ENCODE measurements around the gene ELOB. TPM values are rescaled to one million over a fixed set of nuclear protein-coding genes. Genes with fewer than 3 reads are reported as not detected.

Gene ELOB
- total and polyA plus RNA-seq, 2 of the 8 experiments (the other 6 are each of a cell fraction or from before 2014, with no cell fraction given) = 237 to 1,357 TPM

DNA sequence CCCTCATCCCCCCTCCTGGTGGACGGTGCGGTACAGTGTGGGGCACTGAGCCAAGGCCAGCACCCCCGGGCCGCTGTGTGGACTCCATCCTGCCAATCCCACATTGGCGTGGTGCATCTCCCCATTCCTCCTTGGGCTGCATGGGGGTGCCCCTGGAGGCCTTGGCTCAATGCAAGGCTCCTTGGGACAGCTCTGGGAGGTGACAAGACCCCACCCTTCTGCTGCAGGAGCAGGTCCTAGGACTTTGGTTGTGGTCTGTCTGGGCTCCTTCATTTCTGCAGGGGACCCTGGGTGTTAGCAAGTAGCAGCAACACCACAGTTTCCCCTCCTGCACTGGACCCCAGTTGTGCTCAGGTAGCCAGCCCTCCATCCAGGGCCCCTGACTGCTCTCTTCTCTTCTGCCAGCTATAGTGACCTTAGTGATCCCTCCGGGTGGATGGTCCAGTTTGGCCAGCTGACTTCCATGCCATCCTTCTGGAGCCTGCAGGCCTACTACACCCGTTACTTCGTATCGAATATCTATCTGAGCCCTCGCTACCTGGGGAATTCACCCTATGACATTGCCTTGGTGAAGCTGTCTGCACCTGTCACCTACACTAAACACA lies 41.3 kb upstream of the ELOB start:
- DNase-seq (ENCODE audit: low read depth in 1 of 2, low spot score in 2 of 2) (no peak), FAIRE-seq (no peak)
- H3K79me1 ChIP-seq (ENCODE audit: low read depth, low read length) = no peaks in the 10 kb centered on the region
- H2AK5ac ChIP-seq (ENCODE audit: low read depth, low read length) = no peak overlapping the region
- no peak overlapping the region for H3K18ac ChIP-seq (ENCODE audit: extremely low read depth, low read length)
- ChIA-PET CTCF (ENCODE audit: partially characterized antibody) (interaction anchor here (1.4 kb wide), 1 partner anchor 52 kb away, joined by 4 read pairs; no protein-coding TSS in a partner anchor), POLR2A (ENCODE audit: partially characterized antibody) (no interaction called here)
- peaks cover 0 to 4% (median 0%) of the 10 kb centered on the region in 4 experiments; a peak in 1 of 7 replicates for H3K4me1 ChIP-seq (replicated peaks in 1 of 4; ENCODE audit: control insufficient read depth in 3 of 4, insufficient read depth in 4 of 4, low read length in 3 of 4)
- TF ChIP-seq CEBPB (IDR thresholded peaks at IDR 0.05; ENCODE audit: low read depth, low read length) (no peak), RAD21 (IDR thresholded peaks at IDR 0.05 in 1 of 2, conservative IDR thresholded peaks at IDR 0.05 in 1 of 2; ENCODE audit: low read depth in 2 of 2, low read length in 2 of 2) (no peak), SRF (IDR thresholded peaks at IDR 0.05; ENCODE audit: low read depth, low read length) (no peak), POU5F1 (IDR thresholded peaks at IDR 0.05; ENCODE audit: low read depth, low read length) (no peak), HDAC6 (IDR thresholded peaks at IDR 0.05; ENCODE audit: low read depth, low read length) (no peak), SIN3A (conservative IDR thresholded peaks at IDR 0.05 in 1 of 2, IDR thresholded peaks at IDR 0.05 in 1 of 2; ENCODE audit: low read depth in 1 of 2, low read length in 2 of 2) (no peak), SUZ12 (IDR thresholded peaks at IDR 0.05; ENCODE audit: low read length) (no peak), RXRA (IDR thresholded peaks at IDR 0.05; ENCODE audit: insufficient read depth, low read depth, low read length) (no peak), POLR2A (IDR thresholded peaks at IDR 0.05; ENCODE audit: control extremely low read depth in 1 of 2, low read depth in 2 of 2, low read length in 2 of 2) (no peak)
- peak overlapping the region; percentile 84 for H4K8ac ChIP-seq (ENCODE audit: extremely low read depth, insufficient read depth, low read length)
- H2BK120ac ChIP-seq (replicated peaks; ENCODE audit: low read depth, low read length) = no peak overlapping the region
- no peaks in the 10 kb centered on the region for H3K36me3 ChIP-seq (ENCODE audit: control insufficient read depth in 2 of 4, insufficient read depth in 4 of 4, low read length in 3 of 4)
- H3K23me2 ChIP-seq (ENCODE audit: low read depth, low read length) = no peaks in the 10 kb centered on the region
- H3K14ac ChIP-seq (ENCODE audit: insufficient read length) = no peak overlapping the region
- H3K4me3 ChIP-seq (ENCODE audit: extremely low read depth in 1 of 4, insufficient read depth in 2 of 4, low read depth in 3 of 4, low read length in 4 of 4) = no peak overlapping the region
- no peak overlapping the region for H3K4ac ChIP-seq (replicated peaks; ENCODE audit: insufficient read length, low read depth, low read length)
- no peak overlapping the region for H2AFZ ChIP-seq (ENCODE audit: low read length)
- H3K4me2 ChIP-seq (ENCODE audit: insufficient read depth in 1 of 2, low read depth in 2 of 2, low read length in 2 of 2) = no peak overlapping the region
- H4K91ac ChIP-seq (replicated peaks; ENCODE audit: insufficient read length, low read length) = no peak overlapping the region
- H2BK15ac ChIP-seq (ENCODE audit: low read length) = no peak overlapping the region
- no peaks in the 10 kb centered on the region for H4K20me1 ChIP-seq (replicated peaks in 1 of 2; ENCODE audit: control insufficient read depth in 1 of 2, insufficient read depth in 2 of 2, low read length in 2 of 2)
- 93% methylated on average over 10 of the region's 10 CpGs; no CpG with 5 or more reads in 1 of the 2 experiments for WGBS, 2 experiments (ENCODE audit: extremely low coverage in 1 of 2, insufficient coverage in 1 of 2, insufficient read length in 1 of 2, insufficient replicate concordance in 2 of 2, low coverage in 1 of 2, low lambda C conversion rate in 2 of 2, missing lambda C conversion rate in 1 of 2)
- H4K5ac ChIP-seq (ENCODE audit: insufficient read length, low read depth, low read length) = no peak overlapping the region
- H3K23ac ChIP-seq (ENCODE audit: insufficient read length) = no peak overlapping the region
- no peak overlapping the region for H3K9ac ChIP-seq (replicated peaks in 1 of 4; ENCODE audit: extremely low read depth in 1 of 4, low read depth in 3 of 4, low read length in 3 of 4)
- H2BK20ac ChIP-seq (ENCODE audit: low read length) = no peak overlapping the region
- no peaks in the 10 kb centered on the region for H3K27me3 ChIP-seq (replicated peaks in 1 of 4; ENCODE audit: control insufficient read depth in 3 of 4, extremely low read depth in 1 of 4, insufficient read depth in 3 of 4, low read length in 3 of 4)
- H3K9me3 ChIP-seq (ENCODE audit: insufficient read depth in 2 of 2, low read depth in 1 of 2, low read length in 1 of 2) = no peaks in the 10 kb centered on the region
- no peak overlapping the region for H3K56ac ChIP-seq (replicated peaks; ENCODE audit: insufficient read length, low read depth, low read length)
- no peaks in the 10 kb centered on the region for H3K79me2 ChIP-seq (ENCODE audit: control insufficient read depth in 1 of 2, insufficient read depth in 2 of 2, low read length in 2 of 2)
- H3K27ac ChIP-seq (ENCODE audit: low read depth, low read length) = no peak overlapping the region
- no peak overlapping the region; the same call in 1 of the 2 replicates for H2BK12ac ChIP-seq (ENCODE audit: low read depth, low read length)
- H2BK5ac ChIP-seq (ENCODE audit: low read depth, low read length) = no peak overlapping the region
